Keratinocyte (primary cell): ENCODE data around the gene BEST3. TPM values are rescaled to one million over a fixed set of nuclear protein-coding genes. Genes with fewer than 3 reads are reported as not detected.

ENCODE experiments used
- DNase-seq: peaks from one replicate; pipeline ENCODE4 v3.0.0-alpha.2; 2011; ENCODE audit warnings: low read depth, missing footprints, low spot score
- FAIRE-seq: peaks from 2 replicates; lab custom pipeline; 2011; peaks lifted over from hg19 to GRCh38; lab: Jason Lieb, UNC
- H2AFZ ChIP-seq: 2 replicates; pipeline ENCODE4 v1.6.0; 2012; ENCODE audit warnings: low read length, control low read depth, inconsistent platforms; ENCODE audit not compliant: control insufficient read depth
- H3K27ac ChIP-seq: 2 replicates; pipeline ENCODE4 v1.5.1; 2011; ENCODE audit warnings: low read length; ENCODE audit not compliant: control insufficient read depth, insufficient read depth
- H3K27me3 ChIP-seq: 3 replicates; pipeline ENCODE4 v1.6.0; 2011; ENCODE audit warnings: low read length; ENCODE audit not compliant: control insufficient read depth, insufficient read depth; ENCODE audit errors: extremely low read depth
- H3K36me3 ChIP-seq, 2 experiments: 2 replicates in 1 of 2; 3 replicates in 1 of 2; pipeline ENCODE4 v1.5.1; 2011; ENCODE audit warnings: low read length in 2 of 2, mild to moderate bottlenecking in 1 of 2; ENCODE audit not compliant: control insufficient read depth in 2 of 2, insufficient read depth in 2 of 2; ENCODE audit errors: extremely low read depth in 1 of 2
- H3K4me1 ChIP-seq: 3 replicates; pipeline ENCODE4 v1.5.1; 2011; ENCODE audit warnings: low read length; ENCODE audit not compliant: control insufficient read depth, insufficient read depth; ENCODE audit errors: extremely low read depth
- H3K4me2 ChIP-seq: 3 replicates; pipeline ENCODE4 v1.6.0; 2011; ENCODE audit warnings: low read depth, low read length; ENCODE audit not compliant: control insufficient read depth, insufficient read depth; ENCODE audit errors: extremely low read depth
- H3K4me3 ChIP-seq, 3 experiments: fragments of 200-600 bp in 1 of 3; sonication (generic) in 1 of 3; 2 replicates in 2 of 3; 3 replicates in 1 of 3; pipeline ENCODE4 v1.5.1; 2011 to 2016; ENCODE audit warnings: low read length in 3 of 3, mild to moderate bottlenecking in 3 of 3, control low read depth in 2 of 3, inconsistent platforms in 1 of 3, low read depth in 1 of 3, mixed read lengths in 1 of 3, mixed run types in 1 of 3, moderate library complexity in 1 of 3; ENCODE audit not compliant: control insufficient read depth in 2 of 3, insufficient read depth in 2 of 3; ENCODE audit errors: extremely low read depth in 1 of 3
- H3K79me2 ChIP-seq: 2 replicates; pipeline ENCODE4 v1.6.0; 2012; ENCODE audit warnings: low read length; ENCODE audit not compliant: control insufficient read depth, insufficient read depth
- H3K9ac ChIP-seq: 3 replicates; pipeline ENCODE4 v1.6.0; 2011; ENCODE audit warnings: low read length; ENCODE audit not compliant: control insufficient read depth, insufficient read depth; ENCODE audit errors: extremely low read depth
- H3K9me1 ChIP-seq: 3 replicates; pipeline ENCODE4 v1.6.0; 2011; ENCODE audit warnings: low read length; ENCODE audit not compliant: control insufficient read depth, insufficient read depth; ENCODE audit errors: extremely low read depth
- H3K9me3 ChIP-seq: 2 replicates; pipeline ENCODE4 v1.5.1; 2012; ENCODE audit warnings: low read depth, low read length; ENCODE audit not compliant: control insufficient read depth
- H4K20me1 ChIP-seq: 3 replicates; pipeline ENCODE4 v1.6.0; 2011; ENCODE audit warnings: low read length; ENCODE audit not compliant: control insufficient read depth, insufficient read depth; ENCODE audit errors: extremely low read depth
- CTCF ChIP-seq, 3 experiments: IDR thresholded peaks in 1 of 3; conservative IDR thresholded peaks in 1 of 3; optimal IDR thresholded peaks in 1 of 3; 2 replicates in 2 of 3; 3 replicates in 1 of 3; pipeline versions ENCODE3 to v1.5.1; 2011; ENCODE audit warnings: low read length in 3 of 3, mild to moderate bottlenecking in 3 of 3, moderate library complexity in 2 of 3, control low read depth in 1 of 3, inconsistent platforms in 1 of 3; ENCODE audit not compliant: insufficient read depth in 2 of 3; ENCODE audit errors: extremely low read depth in 1 of 3
- EZH2 ChIP-seq: IDR thresholded peaks from one replicate; pipeline ENCODE4 v1.6.1; 2012; ENCODE audit warnings: inconsistent platforms, mild to moderate bottlenecking, low read length, moderate library complexity
- dilution Hi-C: fragments of 300-500 bp; cut with MboI; formaldehyde crosslinking; loops from one replicate; pipeline ENCODE4 v1.7.0; 2020; ENCODE audit warnings: low sequenced_read_pairs; ENCODE audit not compliant: extremely low pct_ligation_motif_present
- polyA plus RNA-seq, 5 experiments: library from polyadenylated mRNA; depleted of rRNA in 3 of 5; stranded (reverse) in 3 of 5; stranded (forward) in 1 of 5; unstranded in 1 of 5; fragments of >200 nt; gene quantifications; 1 replicate in 1 of 5; 2 replicates in 3 of 5; 3 replicates in 1 of 5; pipeline versions ENCODE4 v1.2.1 to v1.2.3, GENCODE V29; 2011 to 2012; ENCODE audit warnings: missing spikeins in 2 of 5, low read depth in 1 of 5, low replicate concordance in 1 of 5

The BEST3 gene
- polyA plus RNA-seq, 1 donor (not counting 4 experiments of a cell fraction or from before 2014, with no cell fraction given): 0.07 TPM

GRCh38 chr12:69630191-69630590, 68.9 kb downstream of the BEST3 start:
- Histone ChIP-seq H3K9me3 (no peaks in the 10 kb centered on the region), H4K20me1 (no peaks in the 10 kb centered on the region), H3K79me2 (no peaks in the 10 kb centered on the region), H3K27me3 (no peaks in the 10 kb centered on the region), H3K9me1 (no peaks in the 10 kb centered on the region), H3K36me3 (no peaks in the 10 kb centered on the region), H2AFZ (no peak overlapping the region), H3K4me3 (no peak overlapping the region), H3K4me2 (no peak overlapping the region), H3K27ac (no peak overlapping the region), H3K4me1 (no peaks in the 10 kb centered on the region), H3K9ac (no peak overlapping the region)
- dilution Hi-C loops: no loop called here
- TF ChIP-seq EZH2 (no peak), CTCF (optimal IDR thresholded peaks at IDR 0.05 in 1 of 3, IDR thresholded peaks at IDR 0.05 in 1 of 3, conservative IDR thresholded peaks at IDR 0.05 in 1 of 3; ENCODE audit: extremely low read depth in 1 of 3, insufficient read depth in 2 of 3, low read length in 3 of 3) (peak; percentile 29 to 60 (median 38))
- no peak for DNase-seq
- FAIRE-seq: peak; percentile 43

- no peaks in the 10 kb centered on the region for H4K20me1 ChIP-seq
- H3K4me2 ChIP-seq: no peak overlapping the region
- no peak for DNase-seq
- H3K36me3 ChIP-seq: no peaks in the 10 kb centered on the region
- no peaks in the 10 kb centered on the region for H3K4me1 ChIP-seq
- H3K9ac ChIP-seq: no peak overlapping the region
- dilution Hi-C loops: no loop called here
- H3K27me3 ChIP-seq: no peaks in the 10 kb centered on the region
- H3K4me3 ChIP-seq: no peak overlapping the region
- no peak for FAIRE-seq
- no peaks in the 10 kb centered on the region for H3K9me3 ChIP-seq
- H3K27ac ChIP-seq: no peak overlapping the region
- no peak overlapping the region for H2AFZ ChIP-seq
- no peaks in the 10 kb centered on the region for H3K79me2 ChIP-seq
- no peak for TF ChIP-seq CTCF (optimal IDR thresholded peaks at IDR 0.05 in 1 of 3, IDR thresholded peaks at IDR 0.05 in 1 of 3, conservative IDR thresholded peaks at IDR 0.05 in 1 of 3; ENCODE audit: extremely low read depth in 1 of 3, insufficient read depth in 2 of 3, low read length in 3 of 3)
- no peak for TF ChIP-seq EZH2
- H3K9me1 ChIP-seq: no peaks in the 10 kb centered on the region
These were observed 71.6 kb downstream of the BEST3 start for GRCh38 chr12:69627501-69627900.
